ENCODE measurements around the gene OSBPL3.

The OSBPL3 gene

DNA sequence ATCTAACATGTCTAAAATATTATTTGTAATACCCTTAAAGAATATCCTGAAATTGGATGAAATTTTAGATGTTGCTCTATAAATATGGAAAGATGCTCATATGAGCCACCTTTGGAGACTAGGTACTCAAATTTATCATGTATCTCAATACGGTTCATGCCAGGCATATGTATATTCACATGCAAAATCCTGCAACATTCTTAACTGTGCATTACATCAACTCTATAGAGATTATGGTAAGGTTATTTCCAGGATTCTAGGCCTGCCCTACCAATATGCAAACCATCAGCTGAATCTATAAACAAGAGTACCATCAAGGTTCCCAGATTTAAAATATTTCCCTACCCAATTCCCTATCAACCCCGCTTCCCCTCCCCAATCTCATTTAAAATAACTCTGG, 27.5 kb downstream of the OSBPL3 start:
- TF ChIP-seq TAF1 (IDR thresholded peaks at IDR 0.05; ENCODE audit: low read depth) (no peak), CEBPB (IDR thresholded peaks at IDR 0.05) (no peak), EGR1 (IDR thresholded peaks at IDR 0.05) (no peak), TEAD4 (IDR thresholded peaks at IDR 0.05) (no peak), CREB1 (IDR thresholded peaks at IDR 0.05; ENCODE audit: low read depth) (no peak), YY1 (IDR thresholded peaks at IDR 0.05; ENCODE audit: low read depth) (no peak), ZBTB7A (IDR thresholded peaks at IDR 0.05; ENCODE audit: low read depth) (no peak), NFIC (IDR thresholded peaks at IDR 0.05) (no peak), FOXM1 (IDR thresholded peaks at IDR 0.05; ENCODE audit: borderline replicate concordance, low read depth) (no peak), REST (IDR thresholded peaks at IDR 0.05; ENCODE audit: low read depth) (no peak), TCF12 (IDR thresholded peaks at IDR 0.05; ENCODE audit: low read depth) (no peak), EP300 (IDR thresholded peaks at IDR 0.05; ENCODE audit: borderline replicate concordance) (no peak)
- TF ChIP-seq, protein P1, sequence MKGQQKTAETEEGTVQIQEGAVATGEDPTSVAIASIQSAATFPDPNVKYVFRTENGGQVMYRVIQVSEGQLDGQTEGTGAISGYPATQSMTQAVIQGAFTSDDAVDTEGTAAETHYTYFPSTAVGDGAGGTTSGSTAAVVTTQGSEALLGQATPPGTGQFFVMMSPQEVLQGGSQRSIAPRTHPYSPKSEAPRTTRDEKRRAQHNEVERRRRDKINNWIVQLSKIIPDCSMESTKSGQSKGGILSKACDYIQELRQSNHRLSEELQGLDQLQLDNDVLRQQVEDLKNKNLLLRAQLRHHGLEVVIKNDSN (IDR thresholded peaks at IDR 0.05), result no peak
- TF ChIP-seq, protein P2, sequence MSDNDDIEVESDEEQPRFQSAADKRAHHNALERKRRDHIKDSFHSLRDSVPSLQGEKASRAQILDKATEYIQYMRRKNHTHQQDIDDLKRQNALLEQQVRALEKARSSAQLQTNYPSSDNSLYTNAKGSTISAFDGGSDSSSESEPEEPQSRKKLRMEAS (IDR thresholded peaks at IDR 0.05), result no peak

DNA sequence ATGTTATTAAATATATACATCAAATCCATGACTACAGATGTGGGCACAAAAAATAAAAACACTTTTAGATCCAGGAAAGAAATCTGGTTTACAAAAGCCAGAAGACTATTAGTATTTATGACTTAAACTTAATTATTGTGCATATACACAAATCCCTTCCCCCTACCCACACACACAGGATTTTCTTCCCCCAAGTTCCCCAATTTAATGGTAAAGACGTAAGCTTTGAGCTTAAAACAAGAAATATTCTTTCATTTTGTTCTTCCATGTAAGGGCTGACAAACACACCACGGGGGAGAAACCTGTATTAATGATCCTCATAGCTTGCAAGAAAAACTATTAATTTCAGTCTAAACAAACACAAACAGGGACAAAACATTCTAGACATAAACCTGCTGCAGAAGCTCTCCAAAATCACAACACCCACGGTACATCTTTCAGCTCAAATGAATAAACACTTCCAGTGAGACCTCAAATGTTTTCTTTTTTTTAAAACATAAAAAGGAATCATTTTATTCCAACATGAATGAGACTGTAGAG, 28.5 kb downstream of the OSBPL3 start:
- no peak for TF ChIP-seq EP300 (IDR thresholded peaks at IDR 0.05; ENCODE audit: borderline replicate concordance)
- TF ChIP-seq RAD21 (IDR thresholded peaks at IDR 0.05; ENCODE audit: low read depth), result no peak
- TF ChIP-seq CEBPB (IDR thresholded peaks at IDR 0.05), result no peak
- TF ChIP-seq, protein P1 (IDR thresholded peaks at IDR 0.05), result no peak
- TF ChIP-seq ZBTB7A (IDR thresholded peaks at IDR 0.05; ENCODE audit: low read depth), result no peak
- TF ChIP-seq TEAD4 (IDR thresholded peaks at IDR 0.05), result no peak
- TF ChIP-seq CREB1 (IDR thresholded peaks at IDR 0.05; ENCODE audit: low read depth), result no peak
- no peak for TF ChIP-seq REST (IDR thresholded peaks at IDR 0.05; ENCODE audit: low read depth)
- no peak for TF ChIP-seq TCF12 (IDR thresholded peaks at IDR 0.05; ENCODE audit: low read depth)
- no peak for TF ChIP-seq EGR1 (IDR thresholded peaks at IDR 0.05)
- TF ChIP-seq, protein P2 (IDR thresholded peaks at IDR 0.05), result no peak

DNA sequence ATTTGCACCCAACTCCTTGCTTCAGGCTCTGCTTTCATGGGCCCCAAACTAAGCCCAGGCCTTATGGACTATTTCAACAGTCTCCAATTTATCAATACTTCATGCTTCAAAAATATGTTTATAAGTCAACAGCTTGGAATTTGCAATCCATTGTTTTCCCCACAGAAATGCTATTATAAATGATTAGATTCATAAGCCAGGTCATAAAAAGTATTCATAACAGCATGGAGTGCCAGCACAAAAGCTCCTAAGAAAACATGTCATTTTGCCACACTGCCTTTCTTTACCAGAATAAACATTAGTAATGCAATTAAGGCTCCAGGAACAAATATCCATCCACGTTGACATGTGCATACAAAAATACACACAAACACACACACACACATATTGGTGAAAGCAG, 30.1 kb downstream of the OSBPL3 start:
- TF ChIP-seq TCF12 (IDR thresholded peaks at IDR 0.05; ENCODE audit: low read depth), result no peak
- TF ChIP-seq NFIC (IDR thresholded peaks at IDR 0.05), result no peak
- TF ChIP-seq ZBTB7A (IDR thresholded peaks at IDR 0.05; ENCODE audit: low read depth), result no peak
- no peak for TF ChIP-seq TAF1 (IDR thresholded peaks at IDR 0.05; ENCODE audit: low read depth)
- TF ChIP-seq CEBPB (IDR thresholded peaks at IDR 0.05), result no peak
- TF ChIP-seq EP300 (IDR thresholded peaks at IDR 0.05; ENCODE audit: borderline replicate concordance), result no peak
- TF ChIP-seq YY1 (IDR thresholded peaks at IDR 0.05; ENCODE audit: low read depth), result no peak
- TF ChIP-seq FOXM1 (IDR thresholded peaks at IDR 0.05; ENCODE audit: borderline replicate concordance, low read depth), result no peak
- no peak for TF ChIP-seq TEAD4 (IDR thresholded peaks at IDR 0.05)

GRCh38 chr7:24948739-24949138, 31.2 kb downstream of the OSBPL3 start:
- TF ChIP-seq TEAD4 (IDR thresholded peaks at IDR 0.05) (no peak), EGR1 (IDR thresholded peaks at IDR 0.05) (no peak), TCF12 (IDR thresholded peaks at IDR 0.05; ENCODE audit: low read depth) (no peak), FOXM1 (IDR thresholded peaks at IDR 0.05; ENCODE audit: borderline replicate concordance, low read depth) (no peak), RAD21 (IDR thresholded peaks at IDR 0.05; ENCODE audit: low read depth) (no peak), EP300 (IDR thresholded peaks at IDR 0.05; ENCODE audit: borderline replicate concordance) (no peak), REST (IDR thresholded peaks at IDR 0.05; ENCODE audit: low read depth) (no peak), CREB1 (IDR thresholded peaks at IDR 0.05; ENCODE audit: low read depth) (no peak), CEBPB (IDR thresholded peaks at IDR 0.05) (no peak), YY1 (IDR thresholded peaks at IDR 0.05; ENCODE audit: low read depth) (no peak), ZBTB7A (IDR thresholded peaks at IDR 0.05; ENCODE audit: low read depth) (no peak), NFIC (IDR thresholded peaks at IDR 0.05) (no peak), TAF1 (IDR thresholded peaks at IDR 0.05; ENCODE audit: low read depth) (no peak)
- TF ChIP-seq, protein P2 (IDR thresholded peaks at IDR 0.05), result no peak
- TF ChIP-seq, protein P1 (IDR thresholded peaks at IDR 0.05), result no peak
